Peyer's patch (tissue), 4 donors: ENCODE results near the gene METRNL.
"Not testable (repeated sequence)": the region's sequence is repeated elsewhere in the genome, so short reads cannot be mapped to it uniquely, and the experiment has no call there.

Experiments
- CTCF ChIP-seq, 6 experiments: fragments of 450-650 bp in 4 of 6; fragments of 200-600 bp in 2 of 6; sonication (generic) in 1 of 6; IDR thresholded peaks; one replicate each; pipeline ENCODE4 v1.5.1; 2017 to 2019; ENCODE audit warnings: antibody characterized with exemption in 6 of 6, mild to moderate bottlenecking in 3 of 6, moderate library complexity in 1 of 6
- POLR2A ChIP-seq, 2 donors: fragments of 450-650 bp; IDR thresholded peaks; one replicate each; pipeline ENCODE4 v1.5.1; 2017; ENCODE audit warnings: antibody characterized with exemption in 2 of 2, mild to moderate bottlenecking in 2 of 2, moderate library complexity in 2 of 2

- not testable (repeated sequence) for TF ChIP-seq CTCF, POLR2A (IDR thresholded peaks at IDR 0.05)
Measured at GRCh38 chr17:83134456-83134855, 55.0 kb downstream of the METRNL start.
